SK-N-DZ (cell line): Measurements from ENCODE around the gene ZFHX2.
A peak's percentile ranks its signal among the peaks of the same experiment; 100 is the strongest.

Experiments used
- DNase-seq: peaks from one replicate; pipeline ENCODE4 v3.0.0-alpha.2; 2015; ENCODE audit warnings: low spot score

The ZFHX2 gene

GRCh38 chr14:23572836-23573235 lies 21.3 kb upstream of the ZFHX2 start:
- no peak for DNase-seq

- no peak for DNase-seq
Observed at GRCh38 chr14:23572524-23572828, 20.9 kb upstream of the ZFHX2 start.

- DNase-seq, result no peak
Observed at GRCh38 chr14:23571701-23572523, 20.3 kb upstream of the ZFHX2 start.

- DNase-seq, result no peak
Observed at GRCh38 chr14:23570806-23571483, 19.4 kb upstream of the ZFHX2 start.

- peak; percentile 95 for DNase-seq
Observed at GRCh38 chr14:23569443-23570151, 18.0 kb upstream of the ZFHX2 start.

- DNase-seq, result peak; percentile 62
Observed at GRCh38 chr14:23568600-23569331, 17.2 kb upstream of the ZFHX2 start.

GRCh38 chr14:23568021-23568599 lies 16.5 kb upstream of the ZFHX2 start:
- DNase-seq, result no peak

GRCh38 chr14:23567186-23568020 lies 15.8 kb upstream of the ZFHX2 start, which contains the start of gene AP1G2:
Gene AP1G2 (minus strand): TSS chr14:23567791. CDS start chr14:23567314, 477 bp downstream.
- peak; percentile 93 for DNase-seq

- no peak for DNase-seq
Observed at GRCh38 chr14:23566778-23567185, 15.2 kb upstream of the ZFHX2 start.

- no peak for DNase-seq
Observed at GRCh38 chr14:23566112-23566777, 14.7 kb upstream of the ZFHX2 start.

GRCh38 chr14:23565626-23566025 lies 14.1 kb upstream of the ZFHX2 start:
- DNase-seq, result no peak

- DNase-seq, result no peak
Observed at GRCh38 chr14:23564876-23565275, 13.3 kb upstream of the ZFHX2 start.

- no peak for DNase-seq
Observed at GRCh38 chr14:23564181-23564812, 12.7 kb upstream of the ZFHX2 start.

- DNase-seq, result no peak
Observed at GRCh38 chr14:23563473-23564180, 12.1 kb upstream of the ZFHX2 start.

GRCh38 chr14:23562822-23563472 lies 11.4 kb upstream of the ZFHX2 start:
- DNase-seq, result peak; percentile 72

- DNase-seq, result no peak
Observed at GRCh38 chr14:23561873-23562821, 10.6 kb upstream of the ZFHX2 start.

- no peak for DNase-seq
Observed at GRCh38 chr14:23561259-23561658, 9.7 kb upstream of the ZFHX2 start.
